MG63 (cell line): Measurements from ENCODE around the gene ACTN1. TPM values are rescaled to one million over a fixed set of nuclear protein-coding genes. Genes with fewer than 3 reads are reported as not detected.
A peak's percentile ranks its signal among the peaks of the same experiment; 100 is the strongest.

Experiments
- DNase-seq: peaks from one replicate; pipeline ENCODE4 v3.0.0-alpha.2; 2020
- H3K27me3 ChIP-seq: fragments of 250-450 bp; sonication (Bioruptor Pico); 2 replicates; pipeline ENCODE4 v1.5.1; 2020; ENCODE audit warnings: mild to moderate bottlenecking, moderate library complexity
- H3K36me3 ChIP-seq: fragments of 250-450 bp; sonication (Bioruptor Pico); 2 replicates; pipeline ENCODE4 v1.5.1; 2020; ENCODE audit warnings: mild to moderate bottlenecking, moderate library complexity
- H3K4me3 ChIP-seq: fragments of 250-450 bp; sonication (Bioruptor Pico); 2 replicates; pipeline ENCODE4 v1.5.1; 2020; ENCODE audit warnings: mild to moderate bottlenecking, moderate library complexity
- H3K9me3 ChIP-seq: fragments of 250-450 bp; sonication (Bioruptor Pico); 2 replicates; pipeline ENCODE4 v1.5.1; 2020; ENCODE audit warnings: mild to moderate bottlenecking, moderate library complexity
- total RNA-seq: library from RNA; depleted of rRNA; stranded (reverse); fragments of >200 nt; shearing (Covaris generic); gene quantifications from 2 replicates; pipeline ENCODE4 v1.2.3, GENCODE V29; 2014; ENCODE audit warnings: low replicate concordance

Gene ACTN1
- total RNA-seq, 1 experiment from 2014 or later: 80.5 TPM

DNA sequence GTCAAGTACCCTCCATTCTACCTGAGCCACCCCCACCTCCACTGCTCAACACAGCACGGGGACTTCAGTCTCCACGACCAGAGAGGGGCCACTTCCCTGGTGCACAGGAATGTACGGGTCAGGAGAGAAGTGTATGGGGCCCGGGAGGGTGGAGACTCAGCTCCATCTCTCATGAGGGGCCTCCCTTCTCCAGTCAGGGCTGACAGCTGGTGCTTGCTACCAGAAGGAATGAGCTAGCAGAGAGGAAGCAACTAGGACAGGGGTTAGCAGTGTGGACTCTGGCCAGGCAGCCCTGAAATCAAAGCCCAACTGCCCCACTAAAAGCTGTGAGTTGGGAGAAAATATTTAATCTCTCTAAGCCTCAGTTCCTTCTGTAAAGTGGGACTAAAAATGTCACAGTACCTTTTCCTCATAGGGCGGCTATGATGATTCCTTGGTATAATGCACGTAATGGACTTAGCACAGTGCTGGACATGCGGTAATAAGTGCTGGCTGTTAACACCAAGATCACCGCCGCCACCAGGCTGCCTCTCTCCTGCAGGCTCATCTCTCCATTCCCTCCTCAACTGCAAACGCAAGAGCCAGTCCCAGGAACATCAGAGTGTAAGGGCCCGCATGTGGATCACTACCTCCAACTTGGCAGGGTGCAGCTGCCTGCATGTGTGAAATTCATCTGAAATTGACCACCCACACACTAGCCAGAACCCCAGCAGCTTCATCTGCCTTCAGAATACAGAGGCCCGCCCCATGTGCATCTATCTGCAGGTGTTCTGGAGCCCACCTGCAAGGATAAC, 14.6 kb downstream of the ACTN1 start:
- Histone ChIP-seq H3K9me3 (no peaks in the 10 kb centered on the region), H3K27me3 (no peaks in the 10 kb centered on the region), H3K36me3 (peaks cover 17% of the 10 kb centered on the region), H3K4me3 (no peak overlapping the region)
- no peak for DNase-seq

- no peaks in the 10 kb centered on the region for H3K27me3 ChIP-seq
- no peaks in the 10 kb centered on the region for H3K9me3 ChIP-seq
- DNase-seq: no peak
- H3K36me3 ChIP-seq: peaks cover 20% of the 10 kb centered on the region
- H3K4me3 ChIP-seq: no peak overlapping the region
Measured at GRCh38 chr14:68962681-68963080, 16.4 kb downstream of the ACTN1 start.

DNA sequence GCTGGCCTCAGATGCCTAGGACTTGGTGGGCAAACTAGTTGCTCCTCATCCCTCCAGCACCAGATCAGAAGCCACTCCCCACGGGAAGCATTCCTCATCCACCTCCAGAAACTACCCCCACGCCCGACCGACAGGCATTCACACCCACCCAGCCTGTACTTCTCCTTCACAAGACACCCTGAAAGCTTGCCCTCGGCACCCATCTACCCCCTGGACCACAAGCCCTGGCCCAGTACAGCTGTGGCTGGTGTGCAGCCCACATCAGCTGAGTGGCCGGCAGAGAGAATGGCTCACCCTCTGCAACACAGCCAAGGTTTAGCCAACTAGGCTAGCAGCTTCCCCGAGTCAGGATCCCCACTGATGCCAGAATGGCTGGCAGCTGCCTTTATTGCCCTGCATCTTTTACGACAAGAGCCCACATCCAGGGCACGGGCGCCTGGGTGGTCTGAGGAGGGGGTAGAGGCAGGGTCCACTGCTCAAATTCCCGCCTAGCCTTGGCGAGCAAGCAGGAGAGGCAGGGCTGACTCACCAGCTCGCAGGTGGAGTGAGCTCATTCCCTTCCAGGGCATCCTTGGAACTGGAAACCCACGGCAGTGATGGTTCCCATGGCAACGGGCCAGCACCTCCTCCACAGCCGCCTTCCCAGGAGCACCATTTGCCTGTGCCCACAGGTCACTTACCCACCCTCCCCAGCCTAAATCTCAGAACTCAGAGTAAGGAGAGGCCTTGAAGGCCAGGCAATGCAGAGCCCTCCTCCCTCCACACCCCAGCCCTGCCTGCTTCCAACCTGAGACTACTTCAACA, 17.1 kb downstream of the ACTN1 start:
- DNase-seq: peak; percentile 65
- peaks cover 22% of the 10 kb centered on the region for H3K36me3 ChIP-seq
- H3K27me3 ChIP-seq: no peaks in the 10 kb centered on the region
- no peaks in the 10 kb centered on the region for H3K9me3 ChIP-seq
- H3K4me3 ChIP-seq: no peak overlapping the region

- no peaks in the 10 kb centered on the region for H3K27me3 ChIP-seq
- no peak overlapping the region for H3K4me3 ChIP-seq
- H3K9me3 ChIP-seq: no peaks in the 10 kb centered on the region
- peaks cover 22% of the 10 kb centered on the region for H3K36me3 ChIP-seq
- DNase-seq: no peak
Measured at GRCh38 chr14:68961361-68961760, 17.7 kb downstream of the ACTN1 start.

DNA sequence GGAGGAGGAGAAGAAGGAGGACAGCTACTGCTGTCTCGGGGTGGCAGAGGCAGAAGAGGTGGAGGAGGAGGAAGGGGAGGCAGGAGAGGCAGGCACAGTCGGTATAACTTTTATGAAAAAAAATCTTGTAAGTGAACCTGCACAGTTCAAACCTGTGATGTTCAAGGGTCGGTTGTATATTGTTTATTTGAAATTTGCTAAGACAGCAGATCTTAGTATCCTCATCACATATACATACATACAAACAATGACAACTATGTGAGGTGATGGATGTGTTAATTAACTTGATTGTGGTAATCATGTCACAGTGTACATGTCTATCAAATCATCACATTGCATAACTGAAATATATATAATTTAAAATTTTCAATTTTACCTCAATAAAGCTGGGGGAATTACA, 19.0 kb downstream of the ACTN1 start:
- no peak for DNase-seq
- H3K9me3 ChIP-seq: no peaks in the 10 kb centered on the region
- H3K4me3 ChIP-seq: no peak overlapping the region
- peaks cover 22% of the 10 kb centered on the region for H3K36me3 ChIP-seq
- no peaks in the 10 kb centered on the region for H3K27me3 ChIP-seq

DNA sequence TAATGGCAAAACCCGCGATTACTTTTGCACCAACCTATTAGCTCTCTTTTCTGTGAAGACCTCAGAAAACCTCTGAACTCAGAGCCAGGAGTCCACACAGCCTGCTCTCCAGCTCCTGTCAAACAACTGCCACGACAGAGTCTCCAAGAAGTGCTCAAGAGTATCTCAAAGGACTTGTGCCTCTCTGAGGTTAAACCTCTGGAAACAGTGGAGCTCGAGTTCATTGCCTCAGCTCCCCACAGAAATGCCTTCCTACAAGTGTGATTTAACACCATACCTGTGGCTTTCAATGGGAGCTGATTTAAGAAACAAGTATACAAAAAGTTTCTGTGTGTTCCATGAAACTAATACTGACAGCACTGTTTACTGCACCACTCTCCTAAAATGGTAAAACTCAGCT, 20.1 kb downstream of the ACTN1 start:
- no peak for DNase-seq
- no peaks in the 10 kb centered on the region for H3K9me3 ChIP-seq
- H3K27me3 ChIP-seq: no peaks in the 10 kb centered on the region
- peaks cover 22% of the 10 kb centered on the region for H3K36me3 ChIP-seq
- no peak overlapping the region for H3K4me3 ChIP-seq

DNA sequence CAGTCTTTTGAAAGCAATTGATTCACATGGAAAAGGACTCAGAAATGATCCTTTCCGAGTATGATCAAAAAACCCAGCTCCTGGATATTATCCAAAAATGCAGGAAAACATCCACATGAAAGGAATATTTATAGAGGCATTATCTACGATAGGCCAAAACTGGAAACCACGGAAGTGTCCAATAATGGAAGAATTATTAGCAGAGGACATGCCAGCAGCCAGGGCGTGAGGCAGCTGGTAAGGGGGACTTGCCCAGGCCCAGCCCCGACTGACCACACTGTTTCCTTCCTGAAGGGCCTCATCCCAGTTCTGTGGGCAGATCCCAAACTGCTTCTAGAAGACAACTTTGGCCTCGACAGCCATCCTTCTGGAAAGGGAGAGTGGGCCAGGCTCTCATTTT, 20.5 kb downstream of the ACTN1 start:
- H3K27me3 ChIP-seq: no peaks in the 10 kb centered on the region
- no peak overlapping the region for H3K4me3 ChIP-seq
- H3K36me3 ChIP-seq: peaks cover 22% of the 10 kb centered on the region
- DNase-seq: no peak
- H3K9me3 ChIP-seq: no peaks in the 10 kb centered on the region

DNA sequence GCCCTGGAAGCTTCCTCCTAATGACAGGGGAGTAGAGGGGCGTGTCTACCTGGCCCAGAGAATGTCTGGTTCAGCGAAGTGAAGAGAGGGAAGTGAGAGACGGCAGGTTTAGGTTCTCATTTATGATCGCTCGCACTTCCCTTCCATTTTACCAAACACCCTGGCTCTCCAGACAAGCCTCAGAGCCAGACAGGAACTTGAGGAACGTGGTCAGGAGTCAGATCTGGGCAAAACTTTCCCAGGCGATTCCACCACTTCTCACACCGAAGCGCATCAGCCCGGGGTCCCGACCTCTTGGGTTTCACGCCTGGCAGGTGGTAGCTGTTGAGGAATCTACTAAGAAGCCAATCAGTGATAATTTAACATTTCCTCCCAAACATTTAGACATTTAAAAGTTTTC, 21.3 kb downstream of the ACTN1 start:
- Histone ChIP-seq H3K36me3 (peaks cover 22% of the 10 kb centered on the region), H3K4me3 (no peak overlapping the region), H3K9me3 (no peaks in the 10 kb centered on the region), H3K27me3 (no peaks in the 10 kb centered on the region)
- DNase-seq: no peak

- peaks cover 22% of the 10 kb centered on the region for H3K36me3 ChIP-seq
- no peak for DNase-seq
- H3K9me3 ChIP-seq: no peaks in the 10 kb centered on the region
- no peaks in the 10 kb centered on the region for H3K27me3 ChIP-seq
- H3K4me3 ChIP-seq: no peak overlapping the region
Measured at GRCh38 chr14:68956724-68957123, 22.4 kb downstream of the ACTN1 start.

DNA sequence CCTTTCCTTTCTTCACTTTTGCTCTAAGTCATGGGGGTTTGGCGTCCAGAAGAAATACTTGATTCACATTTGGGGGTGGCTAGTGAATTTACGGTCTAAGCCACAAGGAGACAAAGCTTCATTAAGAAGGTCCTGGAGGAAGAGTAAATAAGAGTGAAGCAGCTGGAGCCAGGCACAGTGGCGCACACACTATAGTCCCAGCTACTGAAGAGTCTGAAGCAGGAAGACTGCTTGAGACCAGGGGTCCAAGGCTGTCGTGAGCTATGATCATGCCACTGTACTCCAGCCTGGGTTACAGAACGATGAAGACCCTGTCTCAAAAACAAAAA, 23.3 kb downstream of the ACTN1 start:
- H3K27me3 ChIP-seq: no peaks in the 10 kb centered on the region
- no peak for DNase-seq
- no peaks in the 10 kb centered on the region for H3K9me3 ChIP-seq
- no peak overlapping the region for H3K4me3 ChIP-seq
- H3K36me3 ChIP-seq: peaks cover 20% of the 10 kb centered on the region

GRCh38 chr14:68955164-68955850, 23.8 kb downstream of the ACTN1 start:
- no peaks in the 10 kb centered on the region for H3K9me3 ChIP-seq
- peaks cover 22% of the 10 kb centered on the region for H3K36me3 ChIP-seq
- no peak overlapping the region for H3K4me3 ChIP-seq
- H3K27me3 ChIP-seq: no peaks in the 10 kb centered on the region
- DNase-seq: peak; percentile 37

DNA sequence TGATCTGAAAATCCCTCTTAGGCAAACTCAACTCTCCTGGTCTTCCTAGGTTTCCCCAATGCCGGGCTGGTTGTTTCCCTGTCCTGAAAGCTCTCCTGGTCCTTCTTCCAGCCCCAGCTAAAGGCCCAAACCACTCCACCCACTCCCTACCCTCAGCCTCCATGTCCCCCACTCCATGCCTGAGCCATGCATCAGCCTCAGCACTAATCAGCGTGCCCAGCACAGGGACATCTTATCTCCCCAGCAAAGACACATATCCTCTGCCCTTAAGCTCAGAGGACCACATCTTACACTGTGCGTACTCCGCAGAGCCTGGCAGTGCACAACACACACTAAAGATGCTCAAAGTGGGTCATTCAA, 25.9 kb downstream of the ACTN1 start:
- DNase-seq: no peak
- Histone ChIP-seq H3K4me3 (no peak overlapping the region), H3K9me3 (no peaks in the 10 kb centered on the region)

DNA sequence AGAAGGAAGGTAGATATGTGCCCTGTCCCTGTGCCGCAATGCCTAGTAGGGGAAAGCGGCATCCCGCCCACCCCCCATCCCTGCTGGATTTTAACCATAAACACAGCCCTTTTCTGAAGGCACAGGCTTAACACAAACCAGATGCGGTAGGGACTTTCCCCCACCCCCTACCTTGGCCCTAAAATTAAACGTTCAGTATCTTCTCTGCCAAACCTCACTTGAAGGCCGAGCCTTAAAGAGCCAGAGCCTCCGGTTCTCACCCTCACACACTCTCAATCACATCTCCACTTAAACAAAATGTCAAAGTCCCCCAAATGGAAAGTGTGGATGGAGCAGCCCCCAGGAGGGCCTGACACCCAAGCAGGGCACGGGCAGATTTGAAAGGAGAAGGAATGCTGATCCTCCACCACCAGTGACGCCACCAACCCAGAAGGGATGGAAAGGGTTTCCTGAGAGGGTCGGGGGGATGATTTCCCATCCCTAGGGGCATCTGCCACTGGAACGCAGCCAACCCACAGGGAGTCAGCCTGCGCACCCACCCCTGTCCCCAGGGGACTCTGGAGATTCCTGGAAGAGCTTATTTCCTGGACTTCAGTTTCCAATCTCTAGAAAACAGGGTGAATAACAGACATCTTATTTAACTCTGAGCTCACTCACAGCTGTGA, 26.4 kb downstream of the ACTN1 start:
- DNase-seq: peak; percentile 49
- Histone ChIP-seq H3K36me3 (peaks cover 8% of the 10 kb centered on the region), H3K27me3 (no peaks in the 10 kb centered on the region), H3K4me3 (no peak overlapping the region), H3K9me3 (no peaks in the 10 kb centered on the region)

More for the DNA sequence above, 25.9 kb downstream of the ACTN1 start:
- peaks cover 14% of the 10 kb centered on the region for H3K36me3 ChIP-seq
- no peaks in the 10 kb centered on the region for H3K27me3 ChIP-seq

DNA sequence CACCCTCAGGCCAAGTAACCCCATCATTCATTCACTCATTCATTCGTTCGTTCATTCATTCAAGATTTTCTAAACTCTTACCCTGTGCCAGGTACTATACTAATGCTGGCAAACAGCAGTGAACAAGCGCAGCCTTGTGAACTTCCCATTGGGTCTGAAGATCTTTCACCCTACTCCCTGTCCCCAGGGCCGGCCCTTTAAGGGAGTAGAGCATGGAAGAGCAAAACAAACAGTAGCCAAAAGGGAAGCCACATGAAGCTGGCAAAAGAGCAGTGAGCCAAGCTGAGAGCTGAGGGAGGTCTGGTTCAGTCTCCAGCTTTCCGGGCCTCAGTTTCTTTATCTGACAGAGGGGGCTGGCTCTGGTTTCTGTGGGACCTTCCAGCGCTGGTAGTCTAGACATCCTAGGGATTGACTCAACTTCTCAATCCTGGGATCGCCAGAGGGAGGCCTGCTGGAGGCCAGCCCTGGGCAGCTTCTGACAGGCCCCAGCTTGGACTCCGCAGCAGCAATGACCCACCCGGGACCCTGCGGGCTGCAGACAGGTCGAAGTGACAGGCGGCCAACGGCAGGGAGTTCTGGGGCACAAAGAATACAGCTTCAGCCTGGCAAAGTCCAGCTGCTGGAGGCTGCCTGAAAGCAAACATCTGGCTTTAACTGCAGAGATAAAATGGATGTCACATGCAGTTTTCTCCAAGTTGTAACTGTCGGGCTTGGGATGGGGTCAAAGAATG, 27.1 kb downstream of the ACTN1 start:
- H3K36me3 ChIP-seq: peaks cover 5% of the 10 kb centered on the region
- no peak overlapping the region for H3K4me3 ChIP-seq
- H3K9me3 ChIP-seq: no peaks in the 10 kb centered on the region
- H3K27me3 ChIP-seq: no peaks in the 10 kb centered on the region
- no peak for DNase-seq

DNA sequence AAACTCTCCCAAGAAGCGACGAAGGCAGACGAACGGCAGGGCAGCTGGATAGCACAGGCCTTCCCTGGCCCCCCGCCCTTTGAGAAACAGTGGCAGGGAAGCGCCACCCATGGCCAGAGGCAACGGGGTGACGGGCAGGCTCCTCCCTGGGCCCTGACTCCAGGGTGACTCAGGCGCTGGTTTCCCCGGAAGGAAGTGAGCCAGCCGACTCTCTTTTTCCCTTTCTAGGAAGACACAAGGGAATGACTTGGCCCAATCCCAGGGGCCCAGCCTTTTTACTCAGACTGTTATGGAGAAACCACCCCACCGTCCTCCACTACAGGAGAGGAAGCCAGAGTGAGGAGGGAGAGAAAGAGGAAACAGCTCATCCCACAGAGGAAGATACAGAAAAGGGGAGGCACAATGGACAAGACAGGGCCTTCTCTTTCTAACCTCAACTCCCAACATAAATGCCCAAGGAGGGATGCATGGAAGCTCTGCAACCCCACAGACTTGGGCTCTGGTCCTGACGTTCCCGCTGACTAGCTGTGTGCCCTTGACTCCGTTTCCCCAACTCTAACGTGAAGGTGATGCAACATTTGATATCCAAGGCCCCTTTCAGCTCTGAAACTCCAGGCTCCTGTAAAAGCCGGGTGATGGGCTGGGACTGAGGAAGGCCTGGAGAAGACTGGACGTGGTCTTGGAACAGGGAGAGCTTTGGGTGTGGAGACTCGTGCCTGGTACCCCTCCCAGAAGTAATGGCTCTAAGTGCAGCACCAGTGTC, 27.9 kb downstream of the ACTN1 start:
- no peak overlapping the region for H3K4me3 ChIP-seq
- peak; percentile 97 for DNase-seq
- no peaks in the 10 kb centered on the region for H3K9me3 ChIP-seq
- H3K36me3 ChIP-seq: peaks cover 5% of the 10 kb centered on the region
- H3K27me3 ChIP-seq: no peaks in the 10 kb centered on the region

DNA sequence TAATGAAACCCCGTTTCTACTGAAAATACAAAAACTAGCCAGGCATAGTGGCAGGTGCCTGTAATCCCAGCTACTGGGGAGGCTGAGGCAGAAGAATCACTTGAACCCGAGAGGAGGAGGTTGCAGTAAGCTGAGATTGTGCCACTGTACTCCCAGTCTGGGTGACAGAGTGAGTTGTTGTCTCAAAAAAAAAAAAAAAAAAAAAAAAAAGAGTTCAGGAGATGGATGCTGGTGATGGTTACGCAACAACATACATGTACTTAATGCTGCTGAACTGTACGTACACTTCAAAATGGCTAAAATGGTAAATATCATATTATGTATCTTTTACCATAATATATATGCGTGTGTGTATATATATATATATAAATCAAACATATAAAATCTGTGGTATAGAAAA, 29.0 kb downstream of the ACTN1 start:
- H3K27me3 ChIP-seq: no peaks in the 10 kb centered on the region
- H3K36me3 ChIP-seq: peaks cover 5% of the 10 kb centered on the region
- no peak overlapping the region for H3K4me3 ChIP-seq
- no peaks in the 10 kb centered on the region for H3K9me3 ChIP-seq
- no peak for DNase-seq
